Osteoblast (primary cell): ENCODE data around the gene MBD3L2B. TPM values are rescaled to one million over a fixed set of nuclear protein-coding genes. Genes with fewer than 3 reads are reported as not detected.
"Not testable (repeated sequence)": the region's sequence is repeated elsewhere in the genome, so short reads cannot be mapped to it uniquely, and the experiment has no call there.

Experiments
- DNase-seq: peaks from one replicate; pipeline ENCODE4 v3.0.0; 2011; ENCODE audit warnings: low spot score, mixed read lengths; ENCODE audit not compliant: insufficient read length; ENCODE audit errors: missing footprints
- H2AFZ ChIP-seq: 2 replicates; pipeline ENCODE4 v1.6.0; 2011; ENCODE audit warnings: mild to moderate bottlenecking, low read length
- H3K27ac ChIP-seq: 2 replicates; pipeline ENCODE4 v1.5.1; 2011; ENCODE audit warnings: mild to moderate bottlenecking, low read depth, low read length, moderate library complexity
- H3K27me3 ChIP-seq: 2 replicates; pipeline ENCODE4 v1.6.0; 2012; ENCODE audit warnings: mild to moderate bottlenecking, control low read depth, inconsistent platforms, low read length, moderate library complexity; ENCODE audit not compliant: insufficient read depth
- H3K36me3 ChIP-seq: 2 replicates; pipeline ENCODE4 v1.5.1; 2011; ENCODE audit warnings: mild to moderate bottlenecking, low read length, control low read depth, moderate library complexity; ENCODE audit not compliant: insufficient read depth
- H3K4me1 ChIP-seq: 2 replicates; pipeline ENCODE4 v1.5.1; 2011; ENCODE audit warnings: mild to moderate bottlenecking, low read length, control low read depth, moderate library complexity; ENCODE audit not compliant: insufficient read depth
- H3K4me2 ChIP-seq: 2 replicates; pipeline ENCODE4 v1.6.0; 2011; ENCODE audit warnings: mild to moderate bottlenecking, low read length; ENCODE audit not compliant: insufficient read depth
- H3K4me3 ChIP-seq: fragments of 200-600 bp; sonication (generic); 3 replicates; pipeline ENCODE4 v1.5.1; 2012; ENCODE audit warnings: mild to moderate bottlenecking, low read length, inconsistent platforms; ENCODE audit not compliant: insufficient read depth
- H3K79me2 ChIP-seq: 2 replicates; pipeline ENCODE4 v1.6.0; 2012; ENCODE audit warnings: mild to moderate bottlenecking, low read length, control low read depth, inconsistent platforms; ENCODE audit not compliant: insufficient read depth
- H3K9me3 ChIP-seq: 2 replicates; pipeline ENCODE4 v1.5.1; 2011; ENCODE audit warnings: low read depth, low read length, control low read depth
- H4K20me1 ChIP-seq: 2 replicates; pipeline ENCODE4 v1.6.0; 2012; ENCODE audit warnings: mild to moderate bottlenecking, low read length, control low read depth; ENCODE audit not compliant: insufficient read depth
- total RNA-seq: library from RNA; depleted of rRNA; stranded (reverse); fragments of >200 nt; gene quantifications from 2 replicates; pipeline ENCODE4 v1.2.3, GENCODE V29; 2012
- TF ChIP-seq, protein P1 (sequence below): IDR thresholded peaks from 2 replicates; pipeline ENCODE4 v1.5.1; 2011; ENCODE audit warnings: mild to moderate bottlenecking, low read depth, low read length, moderate library complexity; ENCODE audit errors: extremely low read depth

MBD3L2B gene
- total RNA-seq, 1 donor, result not detected

GRCh38 chr19:7067716-7068115, 46.5 kb upstream of the MBD3L2B start:
- no peak for DNase-seq
- peaks cover 9% of the 10 kb centered on the region for H3K36me3 ChIP-seq
- no peak overlapping the region for H3K4me3 ChIP-seq
- peaks cover 8% of the 10 kb centered on the region for H3K4me1 ChIP-seq
- no peaks in the 10 kb centered on the region for H4K20me1 ChIP-seq
- peaks cover 18% of the 10 kb centered on the region for H3K79me2 ChIP-seq
- H3K9me3 ChIP-seq, result no peaks in the 10 kb centered on the region
- no peaks in the 10 kb centered on the region for H3K27me3 ChIP-seq
- H3K4me2 ChIP-seq, result peak overlapping the region; percentile 6
- H3K27ac ChIP-seq, result no peak overlapping the region
- TF ChIP-seq, protein P1, sequence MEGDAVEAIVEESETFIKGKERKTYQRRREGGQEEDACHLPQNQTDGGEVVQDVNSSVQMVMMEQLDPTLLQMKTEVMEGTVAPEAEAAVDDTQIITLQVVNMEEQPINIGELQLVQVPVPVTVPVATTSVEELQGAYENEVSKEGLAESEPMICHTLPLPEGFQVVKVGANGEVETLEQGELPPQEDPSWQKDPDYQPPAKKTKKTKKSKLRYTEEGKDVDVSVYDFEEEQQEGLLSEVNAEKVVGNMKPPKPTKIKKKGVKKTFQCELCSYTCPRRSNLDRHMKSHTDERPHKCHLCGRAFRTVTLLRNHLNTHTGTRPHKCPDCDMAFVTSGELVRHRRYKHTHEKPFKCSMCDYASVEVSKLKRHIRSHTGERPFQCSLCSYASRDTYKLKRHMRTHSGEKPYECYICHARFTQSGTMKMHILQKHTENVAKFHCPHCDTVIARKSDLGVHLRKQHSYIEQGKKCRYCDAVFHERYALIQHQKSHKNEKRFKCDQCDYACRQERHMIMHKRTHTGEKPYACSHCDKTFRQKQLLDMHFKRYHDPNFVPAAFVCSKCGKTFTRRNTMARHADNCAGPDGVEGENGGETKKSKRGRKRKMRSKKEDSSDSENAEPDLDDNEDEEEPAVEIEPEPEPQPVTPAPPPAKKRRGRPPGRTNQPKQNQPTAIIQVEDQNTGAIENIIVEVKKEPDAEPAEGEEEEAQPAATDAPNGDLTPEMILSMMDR, result no peak
- H2AFZ ChIP-seq, result no peak overlapping the region

GRCh38 chr19:7067122-7067521, 45.9 kb upstream of the MBD3L2B start:
- peaks cover 18% of the 10 kb centered on the region for H3K79me2 ChIP-seq
- not testable (repeated sequence) for H3K27me3 ChIP-seq, H3K4me3 ChIP-seq, DNase-seq, H3K4me2 ChIP-seq, H3K27ac ChIP-seq, H3K36me3 ChIP-seq, H3K9me3 ChIP-seq, H4K20me1 ChIP-seq, H3K4me1 ChIP-seq
- peak overlapping the region; percentile 76 for H2AFZ ChIP-seq
- TF ChIP-seq, protein P1, result peak; percentile 23

DNA sequence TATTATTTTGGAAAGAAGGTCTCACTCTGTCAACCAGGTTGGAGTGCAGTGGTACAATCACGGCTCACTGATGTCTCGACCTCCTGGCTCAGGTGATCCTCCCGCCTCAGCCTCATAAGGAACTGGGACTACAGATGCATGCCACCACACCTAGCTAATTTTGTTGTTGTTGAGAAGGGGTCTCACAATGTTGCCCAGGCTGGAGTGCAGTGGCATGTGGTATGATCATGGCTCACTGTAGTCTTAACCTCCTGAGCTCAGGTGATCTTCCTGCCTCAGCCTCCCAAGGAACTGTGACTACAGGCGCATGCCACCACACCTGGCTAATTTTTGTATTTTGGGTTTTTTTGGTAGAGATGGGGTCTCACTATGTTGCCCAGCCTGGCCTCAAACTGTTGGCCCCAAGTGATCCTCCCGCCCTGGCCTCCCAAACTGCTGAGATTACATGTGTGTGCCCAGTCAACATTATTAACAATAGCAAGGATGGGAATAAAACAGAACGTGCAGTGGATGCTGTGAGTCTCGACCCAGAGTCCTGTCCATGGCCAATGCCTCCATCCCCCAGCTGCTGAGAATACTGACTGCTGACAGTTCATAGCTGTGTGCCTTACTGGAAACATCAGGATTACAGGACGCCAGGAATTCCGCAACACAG, 42.7 kb upstream of the MBD3L2B start:
- no peaks in the 10 kb centered on the region for H3K27me3 ChIP-seq
- DNase-seq, result no peak
- H3K79me2 ChIP-seq, result no peaks in the 10 kb centered on the region
- H3K4me2 ChIP-seq, result no peak overlapping the region
- H3K36me3 ChIP-seq, result no peaks in the 10 kb centered on the region
- H2AFZ ChIP-seq, result no peak overlapping the region
- no peaks in the 10 kb centered on the region for H3K9me3 ChIP-seq
- no peaks in the 10 kb centered on the region for H4K20me1 ChIP-seq
- no peak overlapping the region for H3K27ac ChIP-seq
- H3K4me1 ChIP-seq, result no peaks in the 10 kb centered on the region
- no peak overlapping the region for H3K4me3 ChIP-seq
- TF ChIP-seq, protein P1, result no peak

- no peak overlapping the region for H3K4me3 ChIP-seq
- H3K9me3 ChIP-seq, result no peaks in the 10 kb centered on the region
- H3K27ac ChIP-seq, result no peak overlapping the region
These were observed 42.1 kb upstream of the MBD3L2B start for GRCh38 chr19:7063339-7063738.

GRCh38 chr19:7059977-7060376, 38.7 kb upstream of the MBD3L2B start:
- not testable (repeated sequence) for H4K20me1 ChIP-seq, H3K27ac ChIP-seq, H3K9me3 ChIP-seq, H3K4me2 ChIP-seq, H3K27me3 ChIP-seq, H2AFZ ChIP-seq, DNase-seq, H3K4me1 ChIP-seq, H3K79me2 ChIP-seq, H3K36me3 ChIP-seq, H3K4me3 ChIP-seq

More at GRCh38 chr19:7063339-7063738, 42.1 kb upstream of the MBD3L2B start:
- TF ChIP-seq, protein P1, result no peak
- Histone ChIP-seq H3K4me1 (no peaks in the 10 kb centered on the region), H2AFZ (no peak overlapping the region), H3K79me2 (no peaks in the 10 kb centered on the region), H3K36me3 (no peaks in the 10 kb centered on the region), H4K20me1 (no peaks in the 10 kb centered on the region), H3K27me3 (no peaks in the 10 kb centered on the region), H3K4me2 (no peak overlapping the region)
- no peak for DNase-seq

GRCh38 chr19:7058576-7058975, 37.3 kb upstream of the MBD3L2B start, which contains the start of gene MBD3L3:
Gene MBD3L3 (minus strand): TSS chr19:7058676. CDS start chr19:7058605, 71 bp downstream.
- not testable (repeated sequence) for DNase-seq, H3K4me2 ChIP-seq, H3K4me3 ChIP-seq, H3K36me3 ChIP-seq, H2AFZ ChIP-seq, H4K20me1 ChIP-seq, H3K79me2 ChIP-seq, H3K4me1 ChIP-seq, H3K27me3 ChIP-seq, H3K27ac ChIP-seq, H3K9me3 ChIP-seq
